Psoas muscle (tissue), 8 donors: Measurements from ENCODE around the gene TRAPPC6A. TPM values are rescaled to one million over a fixed set of nuclear protein-coding genes. Genes with fewer than 3 reads are reported as not detected.
A peak's percentile ranks its signal among the peaks of the same experiment; 100 is the strongest.

Source experiments
- ATAC-seq, 4 donors: fragments of 200-7000 bp; cut with Tn5 transposase; one replicate each; pipeline ENCODE4 v1.9.1; 2020; ENCODE audit warnings: moderate library complexity in 3 of 4, mild to moderate bottlenecking in 2 of 4
- DNase-seq, 2 donors: peaks; one replicate each; pipeline ENCODE4 v3.0.0-alpha.2; 2020
- H3K27ac ChIP-seq: fragments of 200-600 bp; one replicate; pipeline ENCODE4 v1.8.0; 2022
- H3K27me3 ChIP-seq, 3 donors: fragments of 200-600 bp in 1 of 3; one replicate each; pipeline versions ENCODE4 v1.6.1 to v1.8.0; 2013 to 2022; ENCODE audit warnings: low read length in 2 of 3, mild to moderate bottlenecking in 2 of 3, moderate library complexity in 1 of 3; ENCODE audit not compliant: insufficient read depth in 3 of 3
- H3K36me3 ChIP-seq, 2 donors: fragments of 200-600 bp in 1 of 2; one replicate each; pipeline versions ENCODE4 v1.6.1 to v1.8.0; 2013 to 2022; ENCODE audit warnings: low read depth in 1 of 2, mild to moderate bottlenecking in 1 of 2, moderate library complexity in 1 of 2; ENCODE audit not compliant: insufficient read depth in 1 of 2
- H3K4me1 ChIP-seq: fragments of 200-600 bp; one replicate; pipeline ENCODE4 v1.8.0; 2022
- H3K4me3 ChIP-seq: fragments of 200-600 bp; one replicate; pipeline ENCODE4 v1.8.0; 2022; ENCODE audit warnings: mild to moderate bottlenecking
- H3K9me3 ChIP-seq: fragments of 200-600 bp; one replicate; pipeline ENCODE4 v1.8.0; 2022
- WGBS, 3 donors: extraction: QIAGEN DNeasy Blood & Tissue Kit; methylation state at CpG; one replicate each; pipeline versions ENCODE4 v1.1.6 to v1.1.7; 2013; 5-methylcytosine and 5-hydroxymethylcytosine counted together
- intact Hi-C, 2 donors: fragments of 100-400 bp; cut with DNase I; formaldehyde crosslinking; loops; one replicate each; pipeline versions ENCODE4 v1.11.0 to v1.14.2; 2022
- polyA plus RNA-seq, 3 donors: library from polyadenylated mRNA; stranded (reverse); fragments of 200-250 nt; gene quantifications; one replicate each; pipeline ENCODE4 v1.2.3, GENCODE V29; 2013
- total RNA-seq, 4 donors: library from RNA; stranded (reverse); fragmentation: NEBNext Ultra II Directional in 2 of 4; extraction: Animal tissue kit (Norgen Biotek cat#: 25700) in 2 of 4; gene quantifications; one replicate each; pipeline versions ENCODE4 v1.2.1 to v1.2.4, GENCODE V29; 2021 to 2023
- TF ChIP-seq, protein P1 (sequence below): fragments of 200-600 bp; IDR thresholded peaks from one replicate; pipeline ENCODE4 v1.8.0; 2022; ENCODE audit warnings: antibody characterized with exemption
- donor health status: healthy with polysubstance abuse.
- donor health status: DM: no; HTN: no; CAD: no; lungs with moderate emphysema.
- donor health status: Bipolar disorder and iron deficiency.
- donor health status: healthy.
- donor health status: DM: yes; HTN: yes; CAD: no.
- donor health status: DM: no; HTN: no; CAD: no.
- donor health status: DM: no; HTN: no; CAD: no.
- donor health status: DM: yes; HTN: yes; CAD: no.

The TRAPPC6A gene
- total and polyA plus RNA-seq, 7 donors = 10.8 to 42.2 (median 14.5) TPM

DNA sequence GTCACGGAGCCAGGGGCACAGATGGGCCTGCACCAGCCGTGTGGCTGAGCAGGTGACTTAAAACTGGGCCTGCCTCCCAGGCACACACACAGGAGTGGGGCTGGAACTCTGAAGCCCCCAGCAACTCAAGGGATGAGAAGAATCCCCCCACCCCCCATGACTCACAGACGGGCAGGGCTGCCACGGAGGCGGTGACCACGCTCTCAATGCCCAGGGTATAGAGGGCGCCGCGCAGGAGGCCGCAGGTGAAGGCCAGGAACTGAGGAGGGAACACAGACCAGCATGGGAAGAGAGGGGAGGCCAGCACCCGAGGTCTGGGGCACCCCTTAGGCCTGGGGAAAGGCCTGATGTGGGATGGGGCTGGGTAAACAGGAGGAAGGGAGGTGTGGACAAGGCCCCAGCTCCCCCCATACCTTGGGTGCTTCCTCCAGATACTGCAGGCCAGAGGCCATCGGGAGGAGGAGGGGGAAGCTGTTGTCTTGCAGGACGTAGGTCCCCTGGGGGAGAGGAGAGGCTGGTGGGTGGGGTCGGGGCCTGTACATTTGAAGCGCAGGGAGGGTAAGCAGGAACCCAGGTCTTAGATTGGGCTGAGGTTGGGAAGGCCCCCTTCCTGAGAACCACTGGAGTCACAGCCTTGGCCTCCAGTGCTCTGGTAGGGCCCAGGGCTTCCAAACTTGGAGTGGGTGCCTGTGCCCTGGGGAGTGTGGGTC, 14.1 kb downstream of the TRAPPC6A start:
- no peak for ATAC-seq
- Histone ChIP-seq H3K36me3 (no peaks in the 10 kb centered on the region), H3K4me3 (no peak overlapping the region), H3K27ac (no peak overlapping the region), H3K4me1 (no peaks in the 10 kb centered on the region), H3K9me3 (no peaks in the 10 kb centered on the region), H3K27me3 (peaks cover 0 to 27% (median 0%) of the 10 kb centered on the region in 3 donors)
- TF ChIP-seq, protein P1, sequence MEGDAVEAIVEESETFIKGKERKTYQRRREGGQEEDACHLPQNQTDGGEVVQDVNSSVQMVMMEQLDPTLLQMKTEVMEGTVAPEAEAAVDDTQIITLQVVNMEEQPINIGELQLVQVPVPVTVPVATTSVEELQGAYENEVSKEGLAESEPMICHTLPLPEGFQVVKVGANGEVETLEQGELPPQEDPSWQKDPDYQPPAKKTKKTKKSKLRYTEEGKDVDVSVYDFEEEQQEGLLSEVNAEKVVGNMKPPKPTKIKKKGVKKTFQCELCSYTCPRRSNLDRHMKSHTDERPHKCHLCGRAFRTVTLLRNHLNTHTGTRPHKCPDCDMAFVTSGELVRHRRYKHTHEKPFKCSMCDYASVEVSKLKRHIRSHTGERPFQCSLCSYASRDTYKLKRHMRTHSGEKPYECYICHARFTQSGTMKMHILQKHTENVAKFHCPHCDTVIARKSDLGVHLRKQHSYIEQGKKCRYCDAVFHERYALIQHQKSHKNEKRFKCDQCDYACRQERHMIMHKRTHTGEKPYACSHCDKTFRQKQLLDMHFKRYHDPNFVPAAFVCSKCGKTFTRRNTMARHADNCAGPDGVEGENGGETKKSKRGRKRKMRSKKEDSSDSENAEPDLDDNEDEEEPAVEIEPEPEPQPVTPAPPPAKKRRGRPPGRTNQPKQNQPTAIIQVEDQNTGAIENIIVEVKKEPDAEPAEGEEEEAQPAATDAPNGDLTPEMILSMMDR = no peak
- 76 to 81% (median 79%) methylated on average over 15 of the region's 15 CpGs for WGBS, 3 donors
- intact Hi-C loops = loop anchor here in 1 of 2 donors (5.0 kb wide), 1 partner anchor 83 kb away; the partner anchor contains the start of gene EXOC3L2
- DNase-seq = no peak

DNA sequence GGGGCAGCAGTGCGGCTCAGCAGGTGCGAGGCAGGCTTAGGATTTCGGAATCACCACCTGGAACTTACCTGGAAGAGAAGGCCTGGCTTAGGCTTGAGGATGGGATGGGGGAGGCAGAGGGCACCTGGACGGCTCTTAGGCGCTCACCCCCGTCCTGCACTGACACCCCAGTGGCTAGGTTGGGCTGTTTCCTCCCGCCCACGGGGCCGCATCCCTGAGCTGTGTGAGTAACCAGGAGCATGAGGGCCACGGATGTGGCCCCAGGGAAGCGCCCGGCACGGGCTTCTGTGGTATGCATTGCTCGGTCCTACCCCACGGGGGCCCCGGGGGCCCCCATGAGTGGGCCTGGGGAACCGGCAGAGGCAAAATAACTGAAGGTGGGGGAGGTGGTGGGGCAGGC, 14.9 kb downstream of the TRAPPC6A start:
- peaks cover 0 to 27% (median 2%) of the 10 kb centered on the region in 3 donors for H3K27me3 ChIP-seq
- intact Hi-C loops = loop anchor here in 1 of 2 donors (5.0 kb wide), 1 partner anchor 84 kb away; the partner anchor contains the start of gene EXOC3L2

DNA sequence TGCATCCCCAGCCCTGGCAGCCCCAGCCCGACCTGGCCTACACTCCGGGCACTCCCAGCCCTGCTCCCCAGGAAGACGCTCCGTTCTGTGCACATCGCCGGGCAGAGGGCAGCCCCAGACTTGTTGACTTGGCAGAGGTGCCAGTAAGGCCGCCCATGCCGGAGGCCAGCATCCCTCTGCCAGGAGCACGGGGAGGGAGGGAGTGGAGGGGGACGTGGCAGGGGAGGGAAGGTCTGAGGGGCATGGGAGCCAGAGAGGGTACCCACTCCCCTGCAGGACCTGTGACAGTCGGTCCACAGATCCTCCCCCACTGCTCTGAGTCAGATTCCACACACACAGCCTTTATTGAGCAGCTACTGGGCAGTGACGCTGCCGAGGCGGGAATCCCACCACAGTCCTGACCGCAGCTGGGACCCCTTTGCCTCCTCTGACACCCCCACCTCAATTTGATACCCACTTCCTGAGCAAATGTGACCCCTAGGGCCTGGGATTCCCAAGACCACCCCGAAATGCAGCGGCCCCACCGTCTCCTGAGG, 15.4 kb downstream of the TRAPPC6A start:
- TF ChIP-seq, protein P1 = no peak
- Histone ChIP-seq H3K36me3 (no peaks in the 10 kb centered on the region), H3K27ac (no peak overlapping the region), H3K9me3 (no peaks in the 10 kb centered on the region), H3K4me1 (no peaks in the 10 kb centered on the region), H3K4me3 (no peak overlapping the region), H3K27me3 (peaks cover 0 to 27% (median 2%) of the 10 kb centered on the region in 3 donors)
- 51 to 64% (median 62%) methylated on average over 18 of the region's 18 CpGs for WGBS, 3 donors
- ATAC-seq (no peak), DNase-seq (no peak)
- intact Hi-C loops = loop anchor here in 1 of 2 donors (5.0 kb wide), 1 partner anchor 85 kb away; the partner anchor contains the start of gene EXOC3L2

More for the DNA sequence above, 14.9 kb downstream of the TRAPPC6A start:
- H3K27ac ChIP-seq = no peak overlapping the region
- H3K36me3 ChIP-seq = no peaks in the 10 kb centered on the region
- no peak for ATAC-seq
- no peaks in the 10 kb centered on the region for H3K9me3 ChIP-seq
- TF ChIP-seq, protein P1 = no peak
- H3K4me3 ChIP-seq = no peak overlapping the region
- H3K4me1 ChIP-seq = no peaks in the 10 kb centered on the region
- 82 to 84% (median 83%) methylated on average over 17 of the region's 17 CpGs for WGBS, 3 donors
- DNase-seq = no peak

DNA sequence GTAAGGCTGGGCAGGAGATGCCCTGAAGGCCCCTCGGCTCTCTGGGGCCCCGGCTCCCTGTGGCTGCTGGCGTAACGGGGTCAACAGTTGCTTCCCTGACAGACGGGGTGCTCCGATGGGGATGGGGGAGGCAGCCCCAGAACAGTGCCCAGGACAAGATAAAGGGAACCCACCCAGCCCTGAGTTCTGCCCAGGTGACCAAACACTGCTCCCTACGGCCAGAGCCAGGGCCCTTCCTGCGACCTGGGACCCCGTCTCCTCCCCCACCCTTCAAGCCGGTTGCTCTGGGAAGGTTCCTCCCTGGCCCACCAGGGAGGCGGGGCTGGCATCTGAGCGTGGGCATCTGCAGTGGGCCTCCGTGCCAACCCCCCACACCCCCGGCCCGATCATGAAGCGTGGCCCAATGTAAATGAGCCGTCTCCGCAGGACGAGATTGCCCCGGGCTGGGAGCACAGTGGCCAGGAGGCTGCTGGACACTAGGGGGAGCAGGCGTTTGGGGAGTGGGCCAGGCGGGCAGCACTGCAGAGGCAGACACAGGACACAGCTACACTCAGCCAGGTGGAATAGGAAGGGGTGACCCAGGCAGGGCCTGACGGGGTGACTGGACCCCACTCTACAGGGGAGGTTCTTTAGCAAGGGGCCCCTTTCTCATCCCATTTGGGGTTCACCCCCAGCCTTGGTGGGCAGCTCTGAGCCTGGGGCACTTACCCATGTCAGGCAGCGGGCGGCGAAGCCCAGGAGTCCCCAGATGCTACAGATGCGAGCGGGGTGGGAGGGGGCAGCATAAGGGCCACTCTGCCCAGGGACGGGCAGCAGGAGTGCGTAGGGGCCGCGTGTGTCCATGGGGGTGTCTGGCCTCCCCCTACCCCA, 16.1 kb downstream of the TRAPPC6A start:
- Histone ChIP-seq H3K9me3 (no peaks in the 10 kb centered on the region), H3K36me3 (no peaks in the 10 kb centered on the region), H3K4me3 (no peak overlapping the region), H3K4me1 (no peaks in the 10 kb centered on the region), H3K27ac (no peak overlapping the region), H3K27me3 (peaks cover 0 to 27% (median 3%) of the 10 kb centered on the region in 3 donors)
- TF ChIP-seq, protein P1 = peak; percentile 44
- 27 to 31% (median 31%) methylated on average over 27 to 32 of the region's 32 CpGs for WGBS, 3 donors
- intact Hi-C loops = loop anchor here in 1 of 2 donors (5.0 kb wide), 1 partner anchor 85 kb away; the partner anchor contains the start of gene EXOC3L2
- ATAC-seq (peak; percentile 73 to 86 (median 81)), DNase-seq (peak; percentile 45 to 76)
